HG02678 (cell line): ENCODE measurements around the gene PCDHGC5.
A peak's percentile ranks its signal among the peaks of the same experiment; 100 is the strongest.

ENCODE experiments used
- ATAC-seq: cut with Tn5 transposase; IDR thresholded peaks from one replicate; pipeline ENCODE4 v1.9.1; 2021; ENCODE audit warnings: mild to moderate bottlenecking, moderate library complexity; ENCODE audit not compliant: unreplicated experiment

PCDHGC5 gene

DNA sequence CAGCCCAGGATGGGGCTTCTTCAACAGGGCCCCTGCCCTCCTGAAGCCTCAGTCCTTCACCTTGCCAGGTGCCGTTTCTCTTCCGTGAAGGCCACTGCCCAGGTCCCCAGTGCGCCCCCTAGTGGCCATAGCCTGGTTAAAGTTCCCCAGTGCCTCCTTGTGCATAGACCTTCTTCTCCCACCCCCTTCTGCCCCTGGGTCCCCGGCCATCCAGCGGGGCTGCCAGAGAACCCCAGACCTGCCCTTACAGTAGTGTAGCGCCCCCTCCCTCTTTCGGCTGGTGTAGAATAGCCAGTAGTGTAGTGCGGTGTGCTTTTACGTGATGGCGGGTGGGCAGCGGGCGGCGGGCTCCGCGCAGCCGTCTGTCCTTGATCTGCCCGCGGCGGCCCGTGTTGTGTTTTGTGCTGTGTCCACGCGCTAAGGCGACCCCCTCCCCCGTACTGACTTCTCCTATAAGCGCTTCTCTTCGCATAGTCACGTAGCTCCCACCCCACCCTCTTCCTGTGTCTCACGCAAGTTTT lies 23.6 kb downstream of the PCDHGC5 start:
- ATAC-seq: no peak

DNA sequence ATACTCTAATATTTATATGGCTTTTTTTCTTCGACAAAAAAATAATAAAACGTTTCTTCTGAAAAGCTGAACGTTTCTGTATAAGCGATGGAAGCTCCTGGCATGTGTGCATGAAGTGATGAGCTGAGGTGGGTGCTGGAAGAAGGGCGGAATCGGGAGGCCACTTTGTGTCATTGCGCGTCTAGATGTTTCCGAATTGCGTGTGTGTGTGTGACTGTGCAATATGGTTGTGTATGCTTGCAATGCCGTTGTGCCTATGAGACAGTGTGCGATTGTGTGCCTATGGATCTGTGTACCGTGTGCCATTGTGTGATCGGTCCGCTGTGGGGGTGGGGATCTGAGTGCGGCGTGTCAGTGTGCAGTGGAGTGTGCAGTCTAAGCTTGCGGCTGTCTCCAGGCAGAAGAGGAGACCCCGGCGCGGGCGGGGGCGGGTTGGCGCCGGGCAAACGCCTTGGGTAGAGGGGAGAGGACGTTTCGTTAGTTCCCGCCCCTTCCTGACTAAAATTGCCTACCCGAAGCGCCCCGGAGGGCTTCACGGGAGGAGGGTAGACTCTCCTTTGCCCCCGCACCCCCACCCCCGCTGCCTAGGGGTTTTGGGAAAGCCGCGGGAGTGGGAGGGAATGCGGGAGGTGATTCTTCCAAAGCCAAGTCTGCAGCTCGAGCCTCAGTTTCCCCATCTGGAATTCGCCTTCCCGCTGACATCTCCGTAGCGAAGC lies 24.2 kb downstream of the PCDHGC5 start:
- ATAC-seq: no peak

DNA sequence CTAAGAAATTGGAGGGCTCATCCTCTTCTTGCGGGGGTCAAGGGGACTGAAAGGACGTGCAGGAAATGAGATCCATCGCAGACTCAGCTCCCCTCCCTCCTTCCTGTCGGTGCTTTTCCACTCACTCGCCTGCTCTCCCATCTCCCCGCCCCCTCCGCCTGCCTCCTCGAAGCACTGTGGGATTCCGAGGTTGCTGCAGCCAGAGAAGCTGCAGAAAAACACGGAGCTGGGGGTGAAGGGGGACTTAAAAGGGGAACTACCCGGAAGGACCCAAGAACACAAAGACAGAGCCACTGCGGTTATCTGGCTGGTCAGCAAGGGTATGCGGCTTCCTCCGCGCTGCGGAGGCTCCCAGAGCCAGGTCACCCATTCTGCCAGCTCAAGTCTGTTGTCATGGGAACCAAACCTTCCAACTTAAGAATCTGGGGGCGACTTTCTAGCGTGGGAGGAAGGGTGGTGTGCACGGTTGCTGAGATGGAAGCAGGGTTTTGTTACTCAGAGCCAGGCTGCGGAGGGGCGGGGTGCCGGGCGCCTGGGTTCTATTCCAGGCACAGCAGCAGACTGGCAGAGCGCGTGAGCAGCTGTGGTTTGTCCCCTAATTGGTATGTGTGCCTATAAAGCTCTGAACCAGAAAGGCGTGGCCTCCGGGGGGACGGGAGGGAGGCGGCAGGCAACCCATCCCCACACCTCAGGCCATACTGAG lies 24.9 kb downstream of the PCDHGC5 start:
- peak; percentile 35 for ATAC-seq

DNA sequence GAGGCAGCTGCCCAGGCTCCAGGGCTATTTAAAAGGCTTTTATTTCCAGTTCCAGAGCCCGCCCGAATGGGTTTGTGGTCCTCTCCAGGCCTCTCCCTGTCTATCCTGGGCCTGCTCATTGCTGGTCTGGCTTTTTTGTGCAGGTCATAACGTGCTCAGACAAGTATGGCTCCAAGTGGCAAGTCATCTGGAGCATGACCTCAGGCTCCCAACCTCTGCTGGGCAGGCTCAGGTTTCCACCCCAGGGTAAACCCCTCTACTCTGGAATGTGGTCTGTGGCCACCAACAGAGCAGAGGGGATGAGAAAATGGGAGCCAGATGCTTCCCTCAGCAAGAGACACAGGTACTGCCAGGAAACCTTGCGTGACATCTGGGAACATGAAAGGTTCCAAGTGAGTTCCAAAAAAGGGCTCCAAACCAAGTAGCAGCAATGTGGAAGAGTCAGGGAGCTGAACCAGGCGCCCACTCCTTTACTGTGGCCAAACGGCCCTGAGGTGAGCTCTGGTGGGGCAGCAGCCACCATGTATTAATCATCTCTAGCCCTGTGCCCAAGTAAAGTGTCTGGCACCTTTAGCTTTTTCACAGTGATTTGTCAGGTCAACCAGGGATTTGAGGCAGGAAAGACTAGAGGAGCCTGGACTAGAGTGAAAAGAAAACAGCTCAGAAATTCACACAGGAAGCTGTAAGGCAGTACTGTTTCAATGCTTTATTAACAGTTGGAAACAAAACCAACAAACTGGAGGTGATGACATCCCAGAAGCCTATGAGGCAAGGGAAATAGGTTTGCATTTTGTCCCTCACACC lies 25.7 kb downstream of the PCDHGC5 start:
- peak; percentile 2 for ATAC-seq

- ATAC-seq: no peak
Measured at GRCh38 chr5:141515141-141515540, 26.3 kb downstream of the PCDHGC5 start.

DNA sequence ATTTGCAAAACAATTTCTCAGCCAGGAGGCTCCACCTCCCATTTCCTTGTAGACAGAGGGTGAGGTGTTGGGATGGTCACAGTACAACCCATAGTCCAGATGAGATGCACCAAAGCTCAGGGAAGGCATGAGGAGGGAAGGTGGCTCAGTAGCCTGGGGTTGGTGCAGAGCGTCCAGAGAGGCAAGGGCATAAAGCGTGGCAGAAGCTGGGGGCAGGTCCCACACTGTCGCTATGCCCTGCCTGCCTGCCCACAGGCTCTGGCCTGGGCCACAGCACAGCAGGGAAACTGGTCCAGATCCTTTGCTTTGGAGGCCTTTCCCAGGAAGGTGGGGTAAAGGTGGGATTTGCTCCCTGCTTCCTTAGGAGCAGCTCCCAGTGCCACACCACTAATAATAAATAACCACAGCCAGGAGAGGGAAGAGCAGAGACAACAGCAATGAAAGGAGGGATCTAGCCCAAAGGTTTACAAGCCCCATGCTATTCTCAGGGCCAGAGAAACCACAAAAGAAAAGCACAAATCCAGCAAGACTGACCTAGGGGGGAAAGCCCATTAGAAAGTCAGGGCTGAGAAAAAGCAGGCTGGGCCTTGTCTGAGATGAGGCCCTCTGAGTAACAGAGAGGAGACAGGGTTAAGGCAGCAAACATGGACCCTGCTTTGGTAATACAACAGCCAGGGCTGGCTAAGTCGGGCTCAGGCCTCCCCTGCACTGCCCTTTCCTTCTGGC lies 27.2 kb downstream of the PCDHGC5 start:
- ATAC-seq: no peak

DNA sequence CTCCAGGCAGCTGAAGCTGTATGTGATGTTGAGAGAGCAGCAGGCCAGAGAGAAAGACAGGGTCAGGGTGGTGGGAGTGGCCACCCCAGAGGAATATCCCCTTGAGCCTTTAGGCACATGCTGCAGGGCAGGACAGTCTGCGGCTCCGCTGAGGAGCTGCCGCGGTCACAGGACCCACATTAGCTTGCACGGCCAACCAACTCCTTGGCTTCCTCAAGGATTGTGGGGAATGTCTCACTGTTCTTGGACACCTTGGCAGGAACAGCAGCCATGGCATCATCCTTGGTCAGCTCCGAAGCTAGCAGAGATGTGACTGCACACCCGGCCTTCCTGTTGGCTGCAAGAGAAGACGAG lies 27.8 kb downstream of the PCDHGC5 start:
- no peak for ATAC-seq

DNA sequence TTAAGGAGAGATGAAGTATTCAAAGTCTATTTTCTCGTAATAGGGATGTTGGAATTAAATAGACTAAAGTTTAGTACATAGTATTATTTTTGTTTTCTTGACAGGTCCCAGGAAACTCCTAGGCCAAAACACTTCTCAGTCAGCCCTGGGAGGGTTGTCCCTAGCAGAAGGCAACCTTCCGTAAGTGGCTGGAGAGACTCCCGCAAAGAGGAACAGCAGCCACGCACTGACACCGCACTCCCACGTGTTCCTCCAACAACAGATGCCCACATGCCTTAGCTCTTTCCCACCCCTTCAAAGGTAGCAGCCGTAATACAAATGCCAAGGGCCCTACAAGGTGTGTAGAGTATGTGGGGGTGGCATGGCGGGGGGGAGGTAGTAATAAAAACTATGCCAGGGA lies 28.4 kb downstream of the PCDHGC5 start:
- ATAC-seq: no peak

DNA sequence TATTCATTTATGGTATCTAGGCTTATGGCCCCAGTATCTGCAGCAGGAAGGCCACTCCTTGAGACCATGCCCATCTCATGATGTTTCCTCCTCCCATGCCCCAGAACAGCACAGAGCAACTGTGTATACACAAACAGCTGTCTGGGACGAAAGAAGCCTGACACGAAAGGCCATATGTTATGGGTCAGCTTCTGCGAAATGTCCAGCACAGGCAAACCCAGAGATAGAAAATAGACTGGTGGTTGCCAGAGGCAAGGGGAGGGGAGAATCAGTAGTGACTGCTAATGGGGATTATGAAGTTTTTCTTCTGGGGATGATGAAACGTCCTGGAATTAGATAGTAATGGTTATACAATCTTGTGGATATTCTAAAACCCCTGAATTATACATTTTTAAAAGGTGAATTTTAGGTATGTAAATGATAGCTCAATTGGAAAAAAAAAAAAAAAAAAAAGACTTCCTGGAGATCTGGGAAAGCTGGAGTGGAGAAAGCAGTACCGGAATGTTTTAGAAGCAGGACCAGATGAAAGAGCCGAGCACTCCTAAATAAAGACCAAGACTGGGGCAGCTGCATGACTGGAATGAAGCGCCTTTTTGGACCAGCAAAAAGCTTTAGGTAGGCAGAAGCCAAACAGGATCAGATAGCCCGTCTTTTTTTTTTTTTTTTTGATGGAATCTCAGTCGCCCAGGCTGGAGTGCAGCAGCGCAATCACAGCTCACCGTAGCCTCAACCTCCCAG lies 29.2 kb downstream of the PCDHGC5 start:
- ATAC-seq: no peak

DNA sequence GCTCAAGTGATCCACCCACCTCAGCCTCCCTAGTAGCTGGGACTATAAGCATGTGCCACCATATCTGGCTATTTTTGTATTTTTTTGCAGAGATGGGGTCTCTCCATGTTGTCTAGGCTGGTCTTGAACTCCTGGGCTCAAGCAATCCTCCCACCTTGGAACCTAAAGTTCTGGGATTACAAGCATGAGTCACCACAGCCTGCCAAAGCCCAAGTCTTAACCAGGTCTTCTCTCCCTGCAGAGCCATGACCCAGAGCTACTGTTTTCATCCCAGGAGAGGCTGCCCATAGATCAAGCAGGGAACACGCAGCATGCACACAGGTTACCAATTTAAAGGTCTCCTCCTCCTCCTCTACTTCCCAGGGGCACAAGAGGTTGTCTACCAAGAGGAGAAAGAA lies 29.7 kb downstream of the PCDHGC5 start:
- no peak for ATAC-seq

DNA sequence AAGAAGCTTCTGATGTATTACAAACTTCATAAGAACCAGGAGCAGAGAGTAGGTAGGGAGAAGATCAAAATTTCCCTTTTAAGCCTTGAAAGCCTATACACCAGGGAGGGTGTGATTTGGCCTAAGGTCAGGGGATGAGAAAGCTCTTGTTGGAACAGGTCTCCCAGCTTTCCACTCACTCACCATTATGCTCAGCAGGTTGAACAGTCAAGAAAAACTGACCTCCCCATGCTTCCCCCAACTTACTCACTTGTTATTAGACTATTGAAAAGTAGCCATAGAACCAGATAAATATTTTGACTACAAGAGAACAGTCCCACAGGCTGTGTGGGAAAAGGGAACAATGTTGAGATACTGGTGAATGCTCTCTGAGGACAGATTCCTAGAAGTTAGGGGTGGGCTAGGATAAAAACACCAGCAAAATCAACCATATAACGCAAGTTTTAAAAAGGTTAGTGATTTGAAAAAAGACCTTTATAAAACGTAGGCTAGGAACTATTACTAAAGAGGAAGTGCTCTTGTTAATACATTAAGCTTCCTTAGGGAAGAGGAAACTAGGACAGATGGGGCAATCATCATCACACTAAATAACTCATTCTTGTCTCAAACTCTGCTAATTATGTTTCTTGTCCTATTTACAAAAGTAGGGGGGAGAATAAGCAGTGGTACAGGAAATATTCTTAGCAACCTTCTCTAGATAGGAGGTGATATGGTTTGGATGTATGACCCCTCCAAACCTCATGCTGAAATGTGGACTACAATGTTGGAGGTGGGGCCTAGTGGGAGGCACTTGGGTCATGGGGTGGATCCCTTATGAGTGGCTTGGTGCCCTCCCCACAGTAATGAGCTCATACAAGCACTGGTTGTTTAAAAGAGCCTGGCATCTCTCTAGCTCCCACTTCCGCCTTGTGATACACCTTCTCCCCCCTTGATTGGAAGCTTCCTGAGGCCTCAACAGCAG lies 31.0 kb downstream of the PCDHGC5 start:
- no peak for ATAC-seq

DNA sequence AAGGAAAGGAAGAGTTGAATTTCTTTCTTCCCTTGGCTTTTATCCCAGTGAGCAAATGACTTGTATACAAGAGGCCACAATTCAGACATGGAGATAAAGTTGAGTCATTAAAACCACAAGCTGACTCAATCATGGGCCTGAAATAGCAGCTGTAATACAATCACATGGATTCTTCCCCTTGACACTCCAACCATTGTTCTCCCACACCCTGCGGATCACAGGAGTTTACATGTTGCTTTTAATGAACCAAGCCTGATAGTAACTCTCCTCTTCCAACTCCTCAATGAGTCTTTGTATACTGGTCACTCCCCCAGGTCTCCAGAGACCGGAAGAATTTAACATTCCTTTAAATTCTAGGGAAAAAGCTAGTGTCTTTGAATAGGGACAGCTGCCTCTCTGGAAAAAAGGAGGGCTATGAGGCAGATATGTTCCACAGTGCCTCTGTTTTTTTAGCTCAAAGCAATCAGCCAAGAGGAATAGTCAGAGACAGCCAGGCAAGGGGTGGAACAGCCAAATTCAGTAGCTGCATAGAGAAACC lies 32.4 kb downstream of the PCDHGC5 start:
- no peak for ATAC-seq

DNA sequence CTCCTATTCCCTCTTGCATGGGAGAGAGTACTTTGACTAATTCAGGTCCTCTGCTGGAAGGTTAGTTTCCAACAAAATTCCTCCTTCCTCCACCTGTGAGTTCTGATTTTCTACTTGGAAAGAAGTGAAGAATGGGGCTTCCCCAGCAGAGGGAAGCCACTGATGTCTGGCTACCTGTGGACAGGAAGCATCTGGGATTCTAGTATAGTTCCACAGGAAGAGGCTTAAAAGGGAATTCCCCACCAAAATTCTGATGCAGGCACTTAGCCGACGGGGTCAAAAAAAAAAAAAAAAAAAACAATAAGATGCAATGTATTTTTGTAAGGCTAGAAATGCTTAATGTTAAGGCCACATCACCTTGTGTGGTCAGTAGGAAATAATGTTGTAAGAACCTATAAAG lies 33.4 kb downstream of the PCDHGC5 start:
- ATAC-seq: no peak

DNA sequence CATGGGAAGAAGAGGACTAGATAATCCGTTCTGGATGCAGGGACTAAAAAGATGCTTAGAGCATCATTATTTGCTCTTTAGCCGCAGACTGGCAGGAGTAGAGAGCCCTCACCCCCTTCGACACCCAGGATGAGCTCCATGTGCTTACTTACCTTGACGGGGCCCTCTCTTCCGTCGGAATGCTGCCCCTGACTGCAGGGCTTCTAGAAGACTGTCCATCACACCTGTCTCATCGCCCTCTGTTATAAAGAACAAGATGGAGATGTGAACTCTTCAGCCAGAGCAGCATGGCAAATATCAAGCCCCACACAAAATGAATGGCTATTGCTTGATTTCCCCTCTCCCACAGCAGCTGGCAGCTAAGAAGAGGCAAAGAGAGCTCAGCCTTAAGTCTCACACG lies 35.1 kb downstream of the PCDHGC5 start:
- no peak for ATAC-seq

- ATAC-seq: peak; percentile 82
Measured at GRCh38 chr5:141524604-141525597, 36.0 kb downstream of the PCDHGC5 start.

GRCh38 chr5:141525653-141526052 lies 36.8 kb downstream of the PCDHGC5 start:
- ATAC-seq: no peak

GRCh38 chr5:141527426-141527825 lies 38.5 kb downstream of the PCDHGC5 start:
- no peak for ATAC-seq
